ENCODE measurements around the gene MKNK1.

- no peak for TF ChIP-seq CTCF (IDR thresholded peaks at IDR 0.05; ENCODE audit: insufficient read depth, low read length, poor library complexity, severe bottlenecking)
- no peak for TF ChIP-seq EZH2phosphoT487 (conservative IDR thresholded peaks at IDR 0.05; ENCODE audit: low read length)
Measured at GRCh38 chr1:46569116-46569515, 35.0 kb downstream of the MKNK1 start.
